Measurements from ENCODE around the gene PTPRB. TPM values are rescaled to one million over a fixed set of nuclear protein-coding genes. Genes with fewer than 3 reads are reported as not detected.

The PTPRB gene
- total RNA-seq, 1 experiment from 2014 or later, result 1.9 TPM

- no peak overlapping the region for H3K4me2 ChIP-seq
- intact Hi-C loops (cut with micrococcal nuclease; ENCODE audit: unreplicated experiment), result no loop called here
- H3K27ac ChIP-seq, result no peak overlapping the region
- POLR2A ChIA-PET (ENCODE audit: unreplicated experiment), result interaction anchor here (0.7 kb wide), 1 partner anchor 761 kb away, joined by 6 read pairs; no protein-coding TSS in a partner anchor
- H4K20me1 ChIP-seq (ENCODE audit: insufficient read depth), result no peaks in the 10 kb centered on the region
- H3K79me2 ChIP-seq (ENCODE audit: low read depth), result no peaks in the 10 kb centered on the region
- H3K4me3 ChIP-seq, result no peak overlapping the region
- no TSS peak for BruUV-seq (replicated peaks)
- CTCF ChIA-PET, result no interaction called here
- H3F3A ChIP-seq (ENCODE audit: insufficient read depth, low read depth), result no peaks in the 10 kb centered on the region
- no peaks in the 10 kb centered on the region for H3K36me3 ChIP-seq (ENCODE audit: low read depth)
- no peak for DNase-seq
- no peaks in the 10 kb centered on the region for H3K4me1 ChIP-seq (replicated peaks; ENCODE audit: insufficient read depth)
- no peaks in the 10 kb centered on the region for H3K27me3 ChIP-seq (ENCODE audit: insufficient read depth, low read depth)
- no peak for TF ChIP-seq EZH2 (IDR thresholded peaks at IDR 0.05; ENCODE audit: low read depth)
- no peak for TF ChIP-seq CTCF (conservative IDR thresholded peaks at IDR 0.05)
- H3K9me2 ChIP-seq (ENCODE audit: insufficient read depth), result no peaks in the 10 kb centered on the region; the same call in 1 of the 2 replicates
- H3K9me3 ChIP-seq (ENCODE audit: insufficient read depth, low read depth), result no peaks in the 10 kb centered on the region
- H2AFZ ChIP-seq, result no peak overlapping the region
Observed at GRCh38 chr12:70615174-70615866, 21.9 kb downstream of the PTPRB start.

GRCh38 chr12:70609739-70610491 lies 27.3 kb downstream of the PTPRB start:
- Histone ChIP-seq H3K4me1 (replicated peaks; ENCODE audit: insufficient read depth) (peaks cover 6% of the 10 kb centered on the region; the same call in 1 of the 2 replicates), H3K27ac (no peak overlapping the region), H3K4me2 (peak overlapping the region; percentile 96), H3K27me3 (ENCODE audit: insufficient read depth, low read depth) (no peaks in the 10 kb centered on the region), H3K4me3 (peak overlapping the region; percentile 65), H3F3A (ENCODE audit: insufficient read depth, low read depth) (no peaks in the 10 kb centered on the region), H3K79me2 (ENCODE audit: low read depth) (no peaks in the 10 kb centered on the region), H3K9me3 (ENCODE audit: insufficient read depth, low read depth) (no peaks in the 10 kb centered on the region), H4K20me1 (ENCODE audit: insufficient read depth) (no peaks in the 10 kb centered on the region), H3K9me2 (ENCODE audit: insufficient read depth) (no peaks in the 10 kb centered on the region), H3K36me3 (ENCODE audit: low read depth) (no peaks in the 10 kb centered on the region), H2AFZ (peak overlapping the region; percentile 93)
- POLR2A ChIA-PET (ENCODE audit: unreplicated experiment), result no interaction called here
- CTCF ChIA-PET, result no interaction called here
- intact Hi-C loops (cut with micrococcal nuclease; ENCODE audit: unreplicated experiment), result no loop called here
- BruUV-seq (replicated peaks), result no TSS peak
- TF ChIP-seq CTCF (conservative IDR thresholded peaks at IDR 0.05) (no peak), EZH2 (IDR thresholded peaks at IDR 0.05; ENCODE audit: low read depth) (no peak)
- peak in 1 of 2 experiments; percentile 34 for DNase-seq

- Histone ChIP-seq H3K4me2 (peak overlapping the region; percentile 96), H4K20me1 (ENCODE audit: insufficient read depth) (no peaks in the 10 kb centered on the region), H2AFZ (peak overlapping the region; percentile 93; the same call in 1 of the 2 replicates), H3K4me1 (replicated peaks; ENCODE audit: insufficient read depth) (peaks cover 6% of the 10 kb centered on the region; the same call in 1 of the 2 replicates), H3K79me2 (ENCODE audit: low read depth) (no peaks in the 10 kb centered on the region), H3F3A (ENCODE audit: insufficient read depth, low read depth) (no peaks in the 10 kb centered on the region), H3K27me3 (ENCODE audit: insufficient read depth, low read depth) (no peaks in the 10 kb centered on the region), H3K36me3 (ENCODE audit: low read depth) (no peaks in the 10 kb centered on the region), H3K9me3 (ENCODE audit: insufficient read depth, low read depth) (no peaks in the 10 kb centered on the region), H3K4me3 (peak overlapping the region; percentile 65; the same call in 1 of the 2 replicates), H3K9me2 (ENCODE audit: insufficient read depth) (no peaks in the 10 kb centered on the region), H3K27ac (no peak overlapping the region)
- ChIA-PET POLR2A (ENCODE audit: unreplicated experiment) (no interaction called here), CTCF (no interaction called here)
- DNase-seq, result no peak
- BruUV-seq (replicated peaks), result no TSS peak
- no peak for TF ChIP-seq EZH2 (IDR thresholded peaks at IDR 0.05; ENCODE audit: low read depth)
- TF ChIP-seq CTCF (conservative IDR thresholded peaks at IDR 0.05), result no peak
- intact Hi-C loops (cut with micrococcal nuclease; ENCODE audit: unreplicated experiment), result no loop called here
Observed at GRCh38 chr12:70609203-70609602, 28.0 kb downstream of the PTPRB start.

Data from PC-9 (cell line).